NCI-H1092 (cell line): ENCODE results near the gene SAMD4B.
"Not testable (repeated sequence)": the region's sequence is repeated elsewhere in the genome, so short reads cannot be mapped to it uniquely, and the experiment has no call there.

Source experiments
- DNase-seq: peaks from one replicate; lab custom pipeline; 2025; lab: John Stamatoyannopoulos, UW

The SAMD4B gene

GRCh38 chr19:39334444-39334976, 7.7 kb upstream of the SAMD4B start:
- DNase-seq = no peak

- DNase-seq = no peak
These were observed 7.1 kb upstream of the SAMD4B start for GRCh38 chr19:39335168-39335548.

GRCh38 chr19:39336483-39336882, 5.7 kb upstream of the SAMD4B start:
- no peak for DNase-seq

GRCh38 chr19:39339674-39340073, 2.5 kb upstream of the SAMD4B start:
- DNase-seq = no peak

GRCh38 chr19:39340156-39340555, 2.1 kb upstream of the SAMD4B start:
- not testable (repeated sequence) for DNase-seq

- no peak for DNase-seq
These were observed 997 bp upstream of the SAMD4B start for GRCh38 chr19:39341129-39341718.

- DNase-seq = no peak
These were observed 555 bp downstream of the SAMD4B start for GRCh38 chr19:39342647-39343305.

GRCh38 chr19:39345956-39346355, 3.7 kb downstream of the SAMD4B start:
- no peak for DNase-seq

GRCh38 chr19:39347332-39348164, 5.3 kb downstream of the SAMD4B start:
- no peak for DNase-seq

- no peak for DNase-seq
These were observed 7.1 kb downstream of the SAMD4B start for GRCh38 chr19:39349326-39349725.

- no peak for DNase-seq
These were observed 7.9 kb downstream of the SAMD4B start for GRCh38 chr19:39350156-39350555.

- DNase-seq = no peak
These were observed 9.4 kb downstream of the SAMD4B start for GRCh38 chr19:39351537-39352064.

- no peak for DNase-seq
These were observed 10.4 kb downstream of the SAMD4B start for GRCh38 chr19:39352381-39353255.

GRCh38 chr19:39355253-39355652, 13.0 kb downstream of the SAMD4B start:
- DNase-seq = no peak

- DNase-seq = no peak
These were observed 13.9 kb downstream of the SAMD4B start for GRCh38 chr19:39356073-39356472.

GRCh38 chr19:39356647-39357046, 14.4 kb downstream of the SAMD4B start:
- no peak for DNase-seq

- no peak for DNase-seq
These were observed 16.8 kb downstream of the SAMD4B start for GRCh38 chr19:39359026-39359425.

GRCh38 chr19:39360599-39360998, 18.4 kb downstream of the SAMD4B start:
- no peak for DNase-seq

GRCh38 chr19:39362682-39363657, 20.7 kb downstream of the SAMD4B start:
- DNase-seq = no peak

- DNase-seq = no peak
These were observed 21.8 kb downstream of the SAMD4B start for GRCh38 chr19:39363901-39364457.
